GM18526 (cell line): ENCODE measurements around the gene ITPK1.

Source experiments
- POLR2A ChIP-seq: IDR thresholded peaks from 3 replicates; pipeline ENCODE4 v1.6.1; 2011; ENCODE audit not compliant: insufficient read length; ENCODE audit errors: extremely low read depth

Gene ITPK1

GRCh38 chr14:93059917-93060545, 55.7 kb downstream of the ITPK1 start:
- no peak for TF ChIP-seq POLR2A

- no peak for TF ChIP-seq POLR2A
These were observed 56.5 kb downstream of the ITPK1 start for GRCh38 chr14:93059260-93059659.

- no peak for TF ChIP-seq POLR2A
These were observed 58.0 kb downstream of the ITPK1 start for GRCh38 chr14:93057586-93058280.

- TF ChIP-seq POLR2A, result no peak
These were observed 58.7 kb downstream of the ITPK1 start for GRCh38 chr14:93056840-93057585.

- TF ChIP-seq POLR2A, result no peak
These were observed 59.4 kb downstream of the ITPK1 start for GRCh38 chr14:93056166-93056839.

GRCh38 chr14:93055651-93056115, 60.0 kb downstream of the ITPK1 start:
- TF ChIP-seq POLR2A, result no peak

- no peak for TF ChIP-seq POLR2A
These were observed 60.8 kb downstream of the ITPK1 start for GRCh38 chr14:93054876-93055275.

GRCh38 chr14:93054006-93054405, 61.7 kb downstream of the ITPK1 start:
- TF ChIP-seq POLR2A, result no peak

GRCh38 chr14:93051600-93052546, 63.9 kb downstream of the ITPK1 start:
- TF ChIP-seq POLR2A, result no peak

- no peak for TF ChIP-seq POLR2A
These were observed 65.0 kb downstream of the ITPK1 start for GRCh38 chr14:93050761-93051160.

GRCh38 chr14:93049867-93050331, 65.8 kb downstream of the ITPK1 start:
- no peak for TF ChIP-seq POLR2A

GRCh38 chr14:93049315-93049714, 66.4 kb downstream of the ITPK1 start:
- no peak for TF ChIP-seq POLR2A

GRCh38 chr14:93048843-93049242, 66.9 kb downstream of the ITPK1 start:
- no peak for TF ChIP-seq POLR2A

- TF ChIP-seq POLR2A, result no peak
These were observed 68.1 kb downstream of the ITPK1 start for GRCh38 chr14:93047661-93048060.

GRCh38 chr14:93047157-93047556, 68.6 kb downstream of the ITPK1 start:
- no peak for TF ChIP-seq POLR2A

- no peak for TF ChIP-seq POLR2A
These were observed 69.0 kb downstream of the ITPK1 start for GRCh38 chr14:93046705-93047050.
